AML-193 (cell line): ENCODE data around the gene RAB3A.
A peak's percentile ranks its signal among the peaks of the same experiment; 100 is the strongest.
"Not testable (repeated sequence)": the region's sequence is repeated elsewhere in the genome, so short reads cannot be mapped to it uniquely, and the experiment has no call there.

Experiments
- DNase-seq, 2 experiments: peaks; one replicate each; lab custom pipeline; 2025; lab: John Stamatoyannopoulos, UW

The RAB3A gene

DNA sequence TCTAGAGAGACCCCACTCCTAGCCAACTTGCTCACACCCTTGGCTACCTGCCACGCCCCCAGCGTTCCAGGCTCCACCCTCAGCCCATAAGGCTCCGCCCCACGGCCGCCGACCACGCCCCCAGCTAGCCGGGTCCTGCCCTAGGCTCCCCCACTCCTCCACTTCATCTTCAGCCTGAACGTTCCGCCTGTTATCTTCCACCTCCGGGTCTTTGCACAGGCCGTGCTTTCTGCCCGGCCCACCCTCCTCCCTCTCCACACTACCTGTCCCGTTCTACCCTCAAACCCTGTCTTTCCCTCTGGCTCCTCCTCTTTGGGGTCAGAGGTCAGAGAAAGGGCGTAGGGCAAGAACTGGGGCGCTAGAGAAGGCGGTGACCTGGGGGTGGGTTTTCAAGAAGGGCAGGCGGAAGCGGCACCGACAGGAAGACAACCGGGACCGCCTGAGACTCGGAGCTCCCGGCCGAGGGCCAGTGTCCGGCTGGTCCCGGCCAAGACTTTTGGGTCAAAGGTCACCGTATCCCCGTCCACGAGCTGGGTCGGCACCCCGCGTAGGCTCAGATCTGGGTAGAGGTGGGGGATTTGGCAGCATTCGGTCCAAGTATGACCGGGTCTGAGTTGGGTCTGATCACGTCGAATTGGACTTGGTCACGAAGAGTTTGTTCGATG, 20.1 kb upstream of the RAB3A start:
- DNase-seq, result no peak

DNA sequence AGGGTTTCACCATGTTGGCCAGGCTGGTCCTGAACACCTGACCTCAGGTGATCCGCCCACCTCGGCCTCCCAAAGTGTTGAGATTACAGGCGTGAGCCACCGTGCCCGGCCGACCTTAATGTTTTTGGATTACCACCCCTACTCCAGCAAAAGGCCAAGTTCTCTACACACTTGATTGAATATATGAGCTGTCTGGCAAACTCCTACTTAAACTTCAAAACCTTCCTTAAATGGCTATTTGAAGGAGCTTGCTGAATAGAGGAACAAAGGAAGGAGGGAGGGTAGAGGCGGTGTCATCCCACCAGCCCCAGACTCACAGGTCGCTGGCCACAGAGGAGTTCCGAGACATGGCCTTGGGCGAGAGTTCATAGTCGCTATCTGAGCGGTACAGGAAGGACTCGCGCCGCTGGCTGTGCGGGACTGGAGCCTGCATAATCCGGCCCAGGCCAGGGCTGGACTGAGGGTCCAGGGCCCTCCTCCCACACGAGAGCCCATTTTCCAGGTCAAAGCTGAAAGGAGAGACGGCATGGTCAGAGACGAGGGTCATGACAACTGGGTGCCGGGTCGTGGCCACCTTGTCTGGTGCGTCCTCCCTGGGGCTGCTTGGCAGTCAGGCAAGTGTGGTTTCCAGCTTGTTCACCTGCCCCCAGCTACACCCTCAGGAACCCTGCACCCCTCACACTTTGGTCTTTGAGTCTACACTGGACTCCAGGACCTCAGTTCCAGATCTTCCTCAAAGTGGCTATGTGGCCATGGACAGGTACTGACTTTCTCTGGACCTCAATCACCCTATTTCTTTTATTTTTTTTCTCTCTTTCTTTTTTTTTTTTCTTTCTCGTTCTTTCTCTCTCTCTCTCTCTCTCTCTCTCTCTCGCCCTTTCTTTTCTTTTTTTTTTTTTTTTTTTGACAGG, 18.2 kb upstream of the RAB3A start:
- no peak for DNase-seq

DNA sequence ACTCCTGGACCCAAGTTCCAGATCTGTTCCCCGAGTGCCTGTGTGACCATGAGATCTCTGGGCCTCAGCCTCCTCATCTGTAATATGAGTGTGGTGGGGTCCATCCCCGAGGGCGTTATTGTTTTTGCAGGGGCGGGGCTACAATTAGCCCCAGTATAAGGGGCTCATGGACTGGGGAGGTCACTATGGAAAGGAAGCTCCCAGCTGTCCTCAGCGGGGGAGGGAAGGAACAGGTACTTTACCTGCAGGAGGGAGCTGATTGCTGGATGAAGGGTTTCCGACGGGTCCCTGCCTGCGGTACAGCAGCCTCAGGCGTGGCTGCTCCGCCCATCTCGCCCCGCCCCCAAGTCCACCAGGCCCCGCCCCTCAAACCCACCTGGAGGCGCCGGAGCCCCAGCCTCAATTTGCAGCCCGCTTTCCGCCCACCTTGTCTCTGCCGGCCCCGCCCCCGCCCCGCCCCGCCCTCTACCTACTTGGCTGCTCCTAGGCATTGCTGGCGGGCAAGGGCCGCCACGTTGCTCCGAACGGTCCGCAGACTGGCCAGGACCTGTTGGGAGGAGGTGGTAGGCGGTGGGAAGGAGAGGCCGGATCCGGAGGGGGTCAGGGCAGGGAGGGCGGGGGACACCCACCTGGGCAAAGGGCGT, 16.9 kb upstream of the RAB3A start:
- DNase-seq, result no peak

DNA sequence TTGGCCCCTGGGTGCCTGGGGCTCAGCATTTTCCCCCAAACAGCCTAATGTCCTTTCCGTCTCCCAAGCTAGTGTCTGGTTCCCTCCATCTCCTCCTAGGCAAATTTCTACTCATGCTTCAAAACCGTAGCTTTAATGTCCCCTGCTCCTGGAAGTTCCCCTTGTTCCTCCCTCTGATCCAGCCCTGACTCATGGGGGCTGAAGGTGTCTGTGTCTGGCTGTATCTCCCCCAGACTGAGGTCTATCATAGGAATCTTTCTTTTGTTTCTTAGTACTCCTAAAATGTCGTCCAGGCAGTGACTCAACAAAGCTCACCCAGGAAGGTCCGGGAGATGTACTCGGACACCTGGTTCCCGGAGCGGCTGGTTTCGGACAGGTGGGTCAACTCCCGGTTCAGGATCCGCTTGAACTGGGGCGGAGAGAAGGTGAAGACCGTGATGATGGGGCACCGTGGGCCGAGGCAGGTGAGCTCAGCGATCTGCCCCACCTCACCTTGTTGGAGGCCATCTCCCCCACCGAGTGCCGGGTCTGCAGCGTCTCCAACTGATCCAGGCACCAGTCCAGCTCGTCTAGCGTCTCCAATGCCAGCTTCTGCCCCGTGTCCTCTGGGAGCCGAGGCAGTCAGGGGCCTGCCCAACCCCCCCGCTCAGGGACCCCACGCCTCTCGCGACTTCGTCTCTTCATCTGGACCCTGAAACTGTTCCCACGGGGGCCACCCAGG, 16.2 kb upstream of the RAB3A start:
- no peak for DNase-seq

DNA sequence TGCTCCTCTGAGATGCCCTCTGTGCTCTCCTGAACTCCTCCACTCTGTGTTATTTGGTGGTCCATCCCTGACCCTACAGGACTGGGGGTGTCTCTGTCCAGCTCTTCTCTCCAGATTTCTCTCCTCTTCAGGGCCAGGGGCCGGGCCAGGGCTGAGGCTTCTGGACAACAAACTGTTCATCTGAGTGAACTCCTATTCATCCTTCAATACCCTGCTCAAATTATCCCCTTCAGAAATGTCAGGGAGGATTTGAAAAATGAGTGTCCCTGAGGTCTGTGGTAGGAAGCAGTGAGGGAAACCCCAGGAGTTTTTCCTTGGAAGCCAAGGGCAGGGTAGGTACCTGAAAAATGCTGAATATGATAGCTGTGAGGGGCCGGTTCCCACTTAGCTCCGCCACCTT, 14.8 kb upstream of the RAB3A start:
- DNase-seq, result no peak

DNA sequence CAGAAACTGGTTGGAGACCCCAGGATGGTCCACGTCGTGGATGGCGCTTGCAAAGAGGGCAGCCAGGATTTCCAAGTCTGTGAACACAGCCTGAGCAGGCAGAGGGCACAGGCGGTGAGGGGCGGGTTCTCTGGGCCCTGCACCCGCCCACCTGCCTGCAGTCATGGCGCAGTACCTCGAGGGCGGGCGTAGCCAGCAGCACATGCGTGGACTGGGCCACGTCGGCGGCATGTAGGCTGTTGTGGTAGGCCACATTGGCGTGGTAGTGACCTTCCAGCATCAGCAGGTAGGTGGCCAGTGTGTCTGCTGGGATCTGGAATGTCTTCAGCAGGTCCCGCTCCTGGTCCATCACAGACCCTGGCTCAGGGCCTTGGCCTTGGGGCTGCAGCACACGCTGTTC, 14.3 kb upstream of the RAB3A start:
- no peak for DNase-seq

DNA sequence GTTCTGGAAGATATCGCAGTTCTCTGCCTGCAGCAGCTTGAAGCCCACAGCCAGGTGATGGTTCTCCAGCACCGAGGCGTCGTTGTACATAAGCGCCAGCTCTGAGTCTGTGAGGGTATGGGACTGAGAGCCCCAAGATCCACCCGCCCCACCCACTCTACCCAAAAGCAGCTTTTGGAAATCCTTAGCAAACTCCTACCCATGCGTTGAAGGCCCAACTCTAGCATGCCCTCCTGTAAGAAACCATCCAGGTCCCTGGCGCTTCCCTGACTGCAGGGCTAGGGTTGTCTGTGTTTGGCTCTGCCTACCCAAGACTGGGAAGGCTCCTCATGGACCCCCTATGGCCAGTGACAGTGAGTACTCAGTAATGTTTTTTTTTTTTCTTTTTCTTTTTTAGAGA, 12.9 kb upstream of the RAB3A start:
- no peak for DNase-seq

DNA sequence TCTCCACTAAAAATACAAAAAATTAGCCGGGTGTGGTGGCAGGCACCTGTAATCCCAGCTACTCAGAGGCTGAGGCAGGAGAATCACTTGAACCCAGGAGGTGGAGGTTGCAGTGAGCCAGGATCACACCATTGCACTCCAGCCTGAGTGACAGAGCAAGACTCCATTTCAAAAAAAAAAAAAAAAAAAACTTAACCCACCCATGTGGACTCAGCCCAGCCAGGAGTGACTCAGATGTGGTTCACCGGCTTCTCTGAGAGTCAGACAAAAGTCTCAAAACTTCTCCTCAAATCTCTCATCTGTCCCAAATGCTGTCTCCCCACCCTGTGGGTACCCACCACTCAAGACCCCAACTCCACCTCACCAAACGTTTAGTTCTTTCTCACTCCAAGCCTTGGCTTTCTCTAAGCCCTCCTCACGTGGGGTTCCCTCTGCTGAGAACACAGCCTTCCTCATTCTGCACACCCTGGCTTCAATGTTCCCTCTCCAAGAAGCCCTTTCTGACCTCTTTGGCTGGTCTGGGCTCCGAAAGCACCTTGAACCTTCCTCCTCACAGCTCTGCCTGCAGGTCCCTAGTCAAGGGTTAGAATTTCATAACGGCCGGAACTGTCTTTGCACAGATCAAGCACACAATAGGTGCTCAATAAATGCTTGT, 11.1 kb upstream of the RAB3A start:
- DNase-seq, result no peak

DNA sequence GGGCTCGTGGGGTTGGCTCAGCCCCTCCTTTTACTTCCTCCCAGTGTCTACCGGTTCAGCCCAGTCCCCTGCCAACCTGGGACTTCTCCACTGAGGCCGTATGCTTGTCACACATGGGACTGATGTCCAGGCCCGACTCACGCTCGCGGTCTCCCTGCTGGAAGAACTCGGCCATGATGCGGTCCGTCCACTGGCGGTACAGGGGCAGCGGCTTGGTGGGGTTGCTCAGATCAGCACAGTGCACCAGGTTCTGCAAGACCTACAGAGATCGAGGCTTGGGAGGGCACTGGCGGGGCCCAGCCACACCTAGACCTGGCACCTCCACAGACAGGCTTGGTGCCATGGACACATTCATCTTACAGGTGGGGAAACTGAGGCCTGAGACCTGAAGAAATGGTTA, 7.8 kb upstream of the RAB3A start:
- DNase-seq, result no peak

DNA sequence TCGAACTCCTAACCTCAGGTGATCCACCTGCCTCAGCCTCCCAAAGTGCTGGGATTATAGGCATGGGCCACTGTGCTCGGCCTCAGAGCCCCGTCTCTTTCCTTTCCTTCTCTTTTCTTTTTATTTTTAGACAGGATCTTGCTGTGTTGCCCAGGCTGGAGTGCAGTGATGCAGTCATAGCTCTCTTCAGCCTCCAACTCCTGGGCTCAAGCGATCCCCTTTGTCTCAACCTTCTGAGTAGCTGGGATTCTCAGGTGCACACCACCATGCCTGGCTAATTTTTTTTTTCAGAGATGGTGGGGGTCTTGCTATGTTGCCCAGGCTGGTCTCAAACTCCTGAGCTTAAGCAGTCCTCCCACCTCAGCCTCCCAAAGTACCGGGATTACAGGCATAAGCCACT, 6.1 kb upstream of the RAB3A start:
- not testable (repeated sequence) for DNase-seq

DNA sequence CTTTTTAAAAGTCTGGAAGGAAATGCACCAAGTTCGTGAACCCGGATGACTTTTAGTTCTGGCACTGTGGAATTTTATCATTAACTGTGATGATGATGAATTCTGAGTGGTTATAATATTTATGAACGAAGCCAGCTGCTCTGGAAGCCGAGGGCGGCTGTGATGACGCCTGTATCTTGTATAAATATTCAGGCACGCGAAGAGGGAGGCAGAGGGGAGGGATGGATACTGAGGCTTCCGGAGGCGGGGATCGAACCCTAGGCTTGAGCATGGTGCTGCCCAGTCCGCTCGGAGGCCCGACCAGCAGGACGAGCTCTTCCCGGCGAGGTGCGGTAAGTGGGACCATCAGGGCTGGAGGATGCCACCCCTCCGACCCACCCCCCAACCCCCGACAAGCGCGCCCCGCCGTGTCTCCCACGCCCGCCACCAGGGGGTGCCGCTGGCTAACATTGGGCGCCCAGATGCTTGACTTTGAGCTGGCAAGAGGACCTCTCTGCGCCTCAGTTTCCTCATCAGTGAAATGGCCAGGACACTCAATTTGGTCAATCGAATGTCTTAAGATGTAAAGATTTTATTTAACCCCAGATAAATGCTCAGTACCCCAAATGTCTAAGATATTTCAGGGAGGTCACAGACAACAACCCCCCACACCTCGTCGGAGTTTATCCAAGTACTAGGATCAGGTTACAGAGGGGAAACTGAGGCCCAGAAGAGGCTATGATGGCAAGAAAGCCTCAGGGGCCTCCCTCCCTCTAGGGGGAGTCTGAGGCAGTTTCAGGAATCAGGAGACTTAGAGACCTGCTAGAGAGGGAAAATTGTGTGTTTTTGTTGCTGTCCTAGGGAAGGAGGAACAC, 4.5 kb upstream of the RAB3A start:
- DNase-seq, result peak in 1 of 2 experiments; percentile 19

DNA sequence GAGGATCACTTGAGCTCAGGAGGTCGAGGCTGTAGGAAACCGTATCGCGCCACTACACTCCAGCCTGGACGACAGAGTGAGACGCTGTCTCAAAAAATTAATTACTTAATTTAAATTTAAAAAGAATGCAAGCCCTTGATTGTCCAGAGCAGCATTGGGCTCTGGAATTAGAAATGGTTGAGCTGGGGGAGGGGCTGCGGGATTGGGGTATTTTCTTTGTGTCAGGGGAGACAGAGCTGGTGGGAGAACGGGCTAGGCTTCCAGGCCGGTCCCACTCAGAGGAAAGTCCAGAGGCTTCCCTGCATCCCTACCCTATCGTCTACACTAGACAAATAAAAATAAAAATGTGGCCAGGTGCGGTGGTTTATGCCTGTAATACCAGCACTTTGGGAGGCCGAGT, 2.2 kb upstream of the RAB3A start:
- no peak for DNase-seq

DNA sequence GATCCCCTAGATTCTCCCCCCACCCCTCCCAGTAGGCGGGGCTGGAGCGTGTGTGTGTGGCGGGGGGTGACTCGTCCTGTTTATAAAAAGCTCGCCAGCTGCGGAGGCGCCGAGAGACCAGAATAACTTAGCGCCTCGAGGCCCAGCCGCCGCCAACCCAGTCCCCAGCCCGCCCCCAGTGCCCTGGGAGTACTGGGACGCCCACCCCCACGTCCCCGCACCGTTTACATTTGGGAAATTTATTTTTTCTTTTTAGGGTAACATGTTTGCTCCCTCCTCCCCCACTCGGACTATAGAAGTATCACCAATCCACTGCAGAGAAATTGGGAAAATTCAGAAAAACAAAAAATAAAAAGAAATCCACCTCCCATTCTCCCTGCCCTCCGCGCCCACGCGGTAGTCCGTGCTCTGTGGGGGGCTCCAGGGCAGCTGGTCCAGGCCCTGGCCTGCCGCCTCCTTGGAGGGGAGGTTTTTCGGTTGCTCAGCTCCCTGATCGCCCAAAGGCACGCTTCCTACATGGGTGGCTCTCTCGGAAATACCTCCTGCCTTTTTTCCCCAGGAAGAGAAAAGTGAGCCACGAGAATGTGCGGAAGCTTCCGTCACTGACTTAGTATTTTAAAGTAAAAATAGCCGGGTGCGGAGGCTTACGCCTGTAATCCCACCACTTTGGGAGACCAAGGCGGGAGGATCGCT, 1.5 kb upstream of the RAB3A start:
- DNase-seq, result peak in 1 of 2 experiments; percentile 23

DNA sequence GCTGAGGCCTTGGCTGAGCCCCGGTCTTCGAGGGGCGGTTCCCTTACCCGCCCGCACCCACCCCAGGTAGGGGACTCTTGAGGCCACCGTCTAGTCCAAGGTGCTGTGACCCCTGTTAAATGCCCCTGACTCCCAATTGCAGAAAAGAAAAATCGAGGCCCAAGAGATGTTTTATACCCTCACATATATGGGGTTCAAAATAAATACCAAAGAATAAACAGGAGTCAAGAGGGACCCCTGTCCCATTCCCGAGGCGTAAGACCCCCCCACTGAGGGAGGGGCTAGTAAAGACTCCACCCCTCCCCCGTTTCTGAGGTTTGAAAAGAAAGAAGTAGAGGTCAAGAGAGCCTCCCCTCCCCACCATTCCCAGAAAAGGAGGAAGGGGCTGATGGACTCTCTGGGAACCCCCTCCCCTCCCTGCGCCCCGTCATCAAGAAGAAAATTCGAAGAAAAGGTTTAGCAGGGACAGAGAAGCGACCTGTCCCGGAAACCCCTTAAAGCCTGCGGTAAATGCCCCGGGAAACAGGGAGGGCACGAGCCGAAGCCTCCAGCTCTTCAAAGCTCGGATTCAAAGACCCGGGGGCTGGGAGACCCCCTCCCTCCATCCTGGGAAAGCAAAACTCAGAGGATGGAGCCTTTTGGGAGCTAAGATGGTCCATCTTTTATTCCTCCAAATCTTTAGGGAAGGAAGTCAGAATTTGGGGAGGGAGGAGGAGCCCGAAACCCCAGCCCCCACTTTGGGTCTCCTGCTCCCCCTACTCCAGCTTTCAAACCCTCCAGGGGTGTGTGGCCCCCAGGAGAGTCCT, 755 bp upstream of the RAB3A start:
- DNase-seq, result peak in 1 of 2 experiments; percentile 22

DNA sequence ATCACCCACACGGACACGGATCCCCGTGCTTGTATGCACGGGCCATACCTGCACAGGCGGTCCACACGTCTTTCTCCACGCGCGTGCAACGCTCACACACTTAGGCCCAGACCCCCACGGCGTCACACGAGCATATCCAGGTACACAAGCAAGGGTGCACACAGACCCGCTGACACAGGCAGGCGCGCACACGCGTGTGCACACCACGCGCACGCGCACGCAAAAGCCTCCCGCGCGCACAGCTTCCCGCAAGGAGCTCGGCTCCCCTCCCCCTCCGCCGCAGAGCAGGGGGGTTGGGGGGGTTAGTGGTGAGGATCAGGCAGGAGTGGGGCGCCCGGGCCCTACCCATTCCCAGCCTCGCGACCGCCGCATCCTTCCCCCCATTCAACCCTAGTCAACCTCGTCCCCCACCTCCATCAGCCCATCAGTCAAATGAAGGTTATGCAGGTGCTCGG, 407 bp downstream of the RAB3A start:
- no peak for DNase-seq

DNA sequence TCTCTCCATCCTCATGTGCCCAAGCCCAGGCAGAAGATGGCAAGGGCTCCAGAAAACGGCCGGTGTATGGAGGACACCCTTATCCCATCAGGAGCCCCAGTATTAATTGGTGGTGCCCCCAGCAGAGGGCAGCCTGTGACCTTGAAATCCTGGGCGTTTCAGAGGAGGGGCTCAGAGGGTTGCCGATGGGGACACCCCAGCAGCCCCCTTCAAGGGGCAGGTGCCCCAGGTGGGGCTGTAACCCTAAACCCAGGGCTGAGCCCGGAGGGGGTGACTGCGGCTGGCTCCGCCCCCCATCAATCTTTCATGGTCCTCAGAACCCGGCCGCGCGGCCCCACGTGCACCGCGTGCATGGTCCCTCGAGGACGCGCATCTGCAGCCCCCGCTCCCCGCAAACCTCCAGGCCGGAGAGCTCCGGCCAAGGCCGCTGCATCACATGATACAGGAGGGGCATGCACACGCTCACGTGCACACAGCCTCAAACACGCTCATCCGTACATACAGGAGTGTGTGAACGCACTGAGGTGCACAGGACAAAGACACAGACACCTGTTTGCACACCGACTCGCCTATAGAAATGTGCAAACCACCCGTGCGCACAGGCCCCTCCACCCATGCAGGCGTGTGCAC, 949 bp downstream of the RAB3A start:
- DNase-seq, result peak in 1 of 2 experiments; percentile 15

DNA sequence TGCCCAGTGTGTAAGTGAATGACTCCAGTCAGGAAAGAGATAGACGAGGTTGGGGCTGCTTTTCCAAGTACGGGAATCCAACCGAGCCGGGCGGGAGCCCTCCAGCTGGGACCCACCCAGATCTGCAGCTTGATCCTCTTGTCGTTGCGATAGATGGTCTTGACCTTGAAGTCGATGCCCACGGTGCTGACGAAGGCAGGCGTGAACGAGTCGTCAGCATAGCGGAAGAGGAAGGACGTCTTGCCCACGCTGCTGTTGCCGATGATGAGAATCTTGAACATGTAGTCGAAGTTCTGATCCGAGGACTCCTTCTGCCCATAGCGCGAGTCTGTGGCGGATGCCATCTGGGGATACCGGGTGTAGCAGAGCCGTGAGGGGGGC, 1.5 kb downstream of the RAB3A start:
- DNase-seq, result no peak

DNA sequence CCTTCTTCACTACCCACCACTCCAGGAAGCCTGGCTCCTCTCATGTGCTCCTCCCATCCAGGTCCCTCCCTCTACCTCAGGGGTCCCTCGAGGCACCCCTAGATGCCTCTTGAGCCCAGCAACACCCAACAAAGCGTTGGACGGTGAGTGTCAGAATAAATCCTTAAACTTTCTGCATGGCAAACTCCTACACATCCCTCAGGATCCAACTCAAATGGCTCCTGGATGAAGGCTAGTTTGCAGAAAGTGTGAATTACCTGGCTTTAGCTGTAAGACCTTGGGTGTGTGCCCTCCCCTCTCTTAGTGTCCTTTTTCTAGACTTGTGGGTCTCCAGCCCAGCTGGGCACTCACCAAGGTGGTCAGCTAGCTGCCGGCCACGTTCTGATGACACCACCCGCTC, 5.5 kb downstream of the RAB3A start:
- DNase-seq, result no peak

DNA sequence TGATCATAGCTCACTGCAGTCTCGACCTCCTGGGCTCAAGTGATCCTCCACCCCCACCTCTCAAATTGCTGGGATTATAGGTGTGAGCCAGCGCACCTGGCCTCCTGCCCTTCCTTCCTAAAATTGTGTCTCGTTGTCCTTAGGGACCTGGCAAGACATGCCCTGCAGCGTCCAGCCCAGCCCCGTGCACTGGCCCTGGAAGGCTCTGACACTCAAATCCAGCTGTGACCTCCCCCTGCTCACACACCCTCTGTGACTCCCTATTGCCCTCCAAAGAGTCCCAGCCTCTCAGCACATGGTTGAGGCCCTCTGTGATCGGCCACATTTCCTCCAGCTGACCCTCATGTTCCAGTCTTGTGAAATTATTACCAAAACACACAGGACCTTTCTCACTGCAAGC, 5.9 kb downstream of the RAB3A start:
- no peak for DNase-seq
